MCF 10A (cell line): ENCODE data around the gene RPL29. TPM values are rescaled to one million over a fixed set of nuclear protein-coding genes. Genes with fewer than 3 reads are reported as not detected.

Source experiments
- BruUV-seq: library from RNA; stranded (reverse); fragments of 400-500 nt; replicated peaks from 2 replicates; lab custom pipeline; 2021; lab: Mats Ljungman, UMichigan
- CTCF ChIA-PET: fragments of 300-600 bp; sonication (Branson Sonifier 250); formaldehyde crosslinking; extraction: SDS; loops from one replicate; lab custom pipeline; 2021; ENCODE audit warnings: antibody characterized with exemption, inconsistent platforms; lab: Yijun Ruan, JAX
- POLR2A ChIA-PET: fragments of 300-600, 350-650 bp; sonication (Branson Sonifier 250); formaldehyde crosslinking; extraction: SDS; loops from one replicate; lab custom pipeline; 2020; ENCODE audit warnings: antibody characterized with exemption, inconsistent platforms; lab: Yijun Ruan, JAX
- DNase-seq: peaks from one replicate; pipeline ENCODE4 v3.0.0-alpha.2; 2018; ENCODE audit not compliant: unreplicated experiment
- H3K27ac Mint-ChIP-seq: one replicate; pipeline ENCODE4 v1.8.0; 2022; ENCODE audit warnings: mild to moderate bottlenecking, low read depth, mixed read lengths; ENCODE audit not compliant: unreplicated experiment
- H3K27me3 Mint-ChIP-seq: one replicate; pipeline ENCODE4 v1.8.0; 2022; ENCODE audit warnings: mixed read lengths; ENCODE audit not compliant: insufficient read depth, unreplicated experiment
- H3K36me3 Mint-ChIP-seq: one replicate; pipeline ENCODE4 v1.8.0; 2022; ENCODE audit warnings: mild to moderate bottlenecking, moderate library complexity, mixed read lengths; ENCODE audit not compliant: insufficient read depth, unreplicated experiment
- H3K4me1 Mint-ChIP-seq: one replicate; pipeline ENCODE4 v1.8.0; 2022; ENCODE audit warnings: mixed read lengths; ENCODE audit not compliant: insufficient read depth, unreplicated experiment
- H3K4me3 Mint-ChIP-seq: one replicate; pipeline ENCODE4 v1.8.0; 2022; ENCODE audit warnings: mild to moderate bottlenecking, moderate library complexity, mixed read lengths; ENCODE audit not compliant: unreplicated experiment
- H3K9me3 Mint-ChIP-seq: one replicate; pipeline ENCODE4 v1.8.0; 2022; ENCODE audit warnings: mixed read lengths; ENCODE audit not compliant: unreplicated experiment
- CTCF ChIP-seq: fragments of 200-600 bp; IDR thresholded peaks from one replicate; pipeline ENCODE4 v1.8.0; 2022; ENCODE audit warnings: antibody characterized with exemption, mild to moderate bottlenecking; ENCODE audit not compliant: unreplicated experiment
- intact Hi-C: fragments of 100-400 bp; cut with micrococcal nuclease; formaldehyde crosslinking; loops from 2 replicates; pipeline ENCODE4 v1.14.1; 2022
- total RNA-seq: library from RNA; stranded (reverse); gene quantifications from 2 replicates; pipeline ENCODE4 v1.2.3, GENCODE V29; 2022

The RPL29 gene
- total RNA-seq, 1 experiment from 2014 or later, result 1,551 TPM

DNA sequence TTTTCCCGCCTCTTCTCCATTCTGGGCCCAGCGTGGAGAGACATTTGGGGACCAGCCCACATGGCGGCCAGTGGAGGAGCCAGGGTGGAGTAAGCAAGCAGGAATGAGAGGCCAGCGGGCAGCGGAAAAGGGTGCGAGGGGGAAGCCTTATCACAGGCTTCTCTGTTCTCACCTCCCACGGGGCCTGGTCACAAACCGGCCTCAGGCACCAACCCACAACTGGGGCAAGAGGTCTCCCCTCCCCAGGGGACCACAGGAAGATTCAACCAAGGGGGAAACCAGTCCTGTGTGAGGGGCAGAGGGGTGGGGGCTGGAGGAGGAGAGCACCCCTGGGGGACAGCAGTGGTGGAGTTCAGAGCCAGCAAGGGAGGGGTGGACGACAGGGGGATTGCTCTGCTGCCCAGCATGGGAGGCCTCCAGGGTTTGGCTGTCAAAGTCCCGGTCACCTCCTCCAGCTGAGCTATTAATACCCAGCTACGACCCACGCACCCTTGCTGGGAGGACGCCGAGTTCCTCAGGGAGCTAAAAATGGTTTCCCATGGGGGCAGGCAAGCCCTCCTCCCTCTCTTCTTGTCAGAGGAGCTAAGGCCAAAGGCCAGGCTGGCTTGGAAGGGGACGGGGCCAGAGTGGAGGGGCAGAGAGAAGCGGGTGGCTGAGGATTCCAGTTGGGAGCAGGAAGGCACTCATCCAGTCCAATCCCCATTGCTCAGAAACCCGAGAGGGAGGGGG, 23.8 kb upstream of the RPL29 start:
- TF ChIP-seq CTCF, result no peak
- no peaks in the 10 kb centered on the region for H3K4me1 Mint-ChIP-seq
- no peaks in the 10 kb centered on the region for H3K27me3 Mint-ChIP-seq
- BruUV-seq, result no TSS peak
- H3K4me3 Mint-ChIP-seq, result no peak overlapping the region
- ChIA-PET CTCF (interaction anchor here (0.6 to 4.4 kb wide), 3 partner anchors 18 to 57 kb away, joined by 3 to 14 read pairs (median 3); no protein-coding TSS in a partner anchor), POLR2A (no interaction called here)
- DNase-seq, result no peak
- no peaks in the 10 kb centered on the region for H3K36me3 Mint-ChIP-seq
- intact Hi-C loops, result no loop called here
- no peak overlapping the region for H3K27ac Mint-ChIP-seq
- no peaks in the 10 kb centered on the region for H3K9me3 Mint-ChIP-seq

GRCh38 chr3:52018319-52019000, 22.8 kb upstream of the RPL29 start:
- H3K9me3 Mint-ChIP-seq, result no peaks in the 10 kb centered on the region
- H3K4me3 Mint-ChIP-seq, result no peak overlapping the region
- H3K4me1 Mint-ChIP-seq, result no peaks in the 10 kb centered on the region
- H3K27ac Mint-ChIP-seq, result no peak overlapping the region
- TF ChIP-seq CTCF, result no peak
- no peaks in the 10 kb centered on the region for H3K36me3 Mint-ChIP-seq
- CTCF ChIA-PET, result interaction anchor here (0.6 to 1.6 kb wide), 3 partner anchors 16 to 58 kb away, joined by 3 to 6 read pairs (median 3); no protein-coding TSS in a partner anchor
- DNase-seq, result no peak
- H3K27me3 Mint-ChIP-seq, result no peaks in the 10 kb centered on the region
- POLR2A ChIA-PET, result no interaction called here
- no TSS peak for BruUV-seq
- intact Hi-C loops, result no loop called here

DNA sequence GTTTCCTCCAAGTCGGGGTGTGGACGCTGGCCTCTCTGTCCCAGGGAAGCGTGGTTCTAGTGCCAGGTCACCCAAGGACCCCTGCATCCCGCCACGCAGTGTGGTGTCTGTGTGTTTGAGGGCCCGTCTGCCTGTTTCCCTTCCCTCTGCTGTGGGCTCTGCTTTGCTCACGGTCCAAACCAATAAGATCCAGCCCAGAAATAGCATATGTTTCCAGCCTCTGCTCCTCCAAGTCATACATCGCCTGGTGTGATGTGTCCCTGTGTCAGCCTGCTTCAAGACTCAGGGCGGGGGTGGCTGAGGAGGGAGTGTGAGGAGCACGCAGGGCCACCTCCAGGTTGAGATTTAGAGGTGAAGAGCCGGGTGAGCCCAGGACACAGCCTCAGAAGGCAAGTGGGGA, 21.9 kb upstream of the RPL29 start:
- TF ChIP-seq CTCF, result no peak
- BruUV-seq, result no TSS peak
- no peak overlapping the region for H3K27ac Mint-ChIP-seq
- intact Hi-C loops, result no loop called here
- ChIA-PET CTCF (interaction anchor here (0.6 to 1.6 kb wide), 3 partner anchors 15 to 323 kb away, joined by 3 to 6 read pairs (median 3); no protein-coding TSS in a partner anchor), POLR2A (no interaction called here)
- no peaks in the 10 kb centered on the region for H3K9me3 Mint-ChIP-seq
- no peak for DNase-seq
- H3K4me1 Mint-ChIP-seq, result no peaks in the 10 kb centered on the region
- H3K36me3 Mint-ChIP-seq, result no peaks in the 10 kb centered on the region
- H3K4me3 Mint-ChIP-seq, result no peak overlapping the region
- no peaks in the 10 kb centered on the region for H3K27me3 Mint-ChIP-seq

DNA sequence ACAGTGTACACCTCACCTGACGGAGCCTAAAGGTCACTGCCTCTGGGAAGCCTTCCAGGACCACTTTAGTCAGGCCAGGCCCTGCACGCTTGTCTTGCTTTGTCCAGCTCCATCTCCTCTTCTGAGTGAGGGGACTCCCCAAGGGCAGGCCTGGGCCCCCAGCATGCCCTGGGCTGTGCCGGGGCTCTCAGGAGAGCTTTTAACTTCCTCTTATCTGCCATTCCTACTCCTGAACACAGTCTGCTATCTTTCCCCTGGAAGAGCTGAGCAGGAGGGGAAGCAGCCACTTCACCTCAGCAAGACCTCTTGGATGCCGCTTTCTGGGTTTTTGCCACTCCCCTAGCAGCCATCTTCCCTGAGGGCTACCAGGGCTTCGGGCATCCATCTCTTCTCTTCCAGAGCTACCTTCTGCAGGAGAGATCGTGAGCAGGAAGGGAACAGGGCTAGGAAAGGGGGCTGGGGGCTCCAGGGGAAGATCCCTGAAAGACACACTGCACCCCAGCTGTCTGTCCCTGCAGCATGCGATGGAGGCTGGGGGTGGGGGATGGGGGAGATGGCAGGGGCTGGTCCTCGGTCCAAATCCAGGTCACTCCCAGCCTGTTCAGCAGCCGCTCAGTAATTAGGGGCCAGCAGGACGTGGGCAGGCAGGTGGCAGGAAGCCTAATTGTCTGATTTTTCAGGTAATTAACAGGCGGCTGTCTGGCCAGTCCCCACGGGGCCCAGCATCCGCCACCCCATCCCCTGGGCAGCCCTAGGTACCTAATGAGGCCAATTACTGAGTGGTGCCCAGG, 19.9 kb upstream of the RPL29 start:
- Mint-ChIP-seq H3K9me3 (no peaks in the 10 kb centered on the region), H3K36me3 (no peaks in the 10 kb centered on the region), H3K27ac (no peak overlapping the region), H3K4me3 (no peak overlapping the region), H3K4me1 (no peaks in the 10 kb centered on the region), H3K27me3 (no peaks in the 10 kb centered on the region)
- CTCF ChIA-PET, result interaction anchor here (0.6 to 3.1 kb wide), 9 partner anchors 14 to 323 kb away, joined by 3 to 16 read pairs (median 3); no protein-coding TSS in a partner anchor
- BruUV-seq, result no TSS peak
- DNase-seq, result no peak
- intact Hi-C loops, result no loop called here
- TF ChIP-seq CTCF, result no peak
- POLR2A ChIA-PET, result interaction anchor here (1.2 kb wide), 1 partner anchor 37 kb away, joined by 4 read pairs; no protein-coding TSS in a partner anchor
